Testis (tissue), 2 donors: ENCODE measurements around the gene SLC47A2.

Experiments
- POLR2A ChIP-seq: fragments of 450-650 bp; IDR thresholded peaks from one replicate; pipeline ENCODE4 v1.6.1; 2017; ENCODE audit warnings: antibody characterized with exemption, mild to moderate bottlenecking, moderate library complexity
- TF ChIP-seq, protein P1 (sequence below), 3 experiments: fragments of 450-650 bp in 2 of 3; fragments of 200-600 bp in 1 of 3; sonication (generic) in 1 of 3; IDR thresholded peaks; one replicate each; pipeline ENCODE4 v1.5.1; 2016 to 2019; ENCODE audit warnings: antibody characterized with exemption in 3 of 3, mild to moderate bottlenecking in 2 of 3, moderate library complexity in 1 of 3

DNA sequence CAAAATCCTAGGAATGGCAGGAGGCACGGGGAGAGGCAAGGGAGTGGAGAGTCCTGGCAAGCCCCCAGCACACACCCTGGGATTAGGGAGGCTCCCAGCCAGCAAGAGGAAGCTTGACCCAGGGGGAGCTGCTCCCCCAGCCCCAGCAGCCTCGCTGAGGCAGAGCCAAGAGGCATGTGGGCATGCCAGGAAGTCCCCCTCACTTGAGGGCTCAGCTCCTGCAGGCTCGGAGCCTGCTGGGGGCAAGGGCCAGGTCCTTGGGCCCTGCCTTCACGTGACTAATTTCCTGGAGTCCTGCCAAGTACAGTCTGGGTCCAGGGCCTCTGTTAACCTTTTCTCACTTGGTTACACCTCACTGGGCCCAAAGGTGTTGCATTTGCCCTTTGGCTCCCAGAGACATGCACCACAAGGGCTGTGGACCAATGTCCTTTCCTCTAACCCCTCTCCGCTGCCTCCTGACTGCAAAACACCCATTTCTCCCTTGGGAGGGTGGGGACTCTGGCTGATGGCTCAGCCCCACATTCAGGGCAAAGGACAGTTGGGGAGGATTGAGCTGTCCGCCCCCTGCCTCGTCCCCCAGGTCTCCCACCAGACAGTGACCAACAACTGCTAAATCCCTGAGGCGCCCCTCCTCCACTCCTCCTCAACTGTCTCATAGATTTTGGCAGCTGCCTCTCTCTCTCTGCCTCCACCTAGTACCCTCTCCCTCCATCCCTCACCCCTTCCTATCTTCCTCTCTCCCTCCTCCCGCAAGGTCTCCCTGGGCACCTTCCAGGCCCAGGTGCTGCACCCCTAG is 4.4 kb upstream of the SLC47A2 start:
- no peak for TF ChIP-seq POLR2A
- TF ChIP-seq, protein P1, sequence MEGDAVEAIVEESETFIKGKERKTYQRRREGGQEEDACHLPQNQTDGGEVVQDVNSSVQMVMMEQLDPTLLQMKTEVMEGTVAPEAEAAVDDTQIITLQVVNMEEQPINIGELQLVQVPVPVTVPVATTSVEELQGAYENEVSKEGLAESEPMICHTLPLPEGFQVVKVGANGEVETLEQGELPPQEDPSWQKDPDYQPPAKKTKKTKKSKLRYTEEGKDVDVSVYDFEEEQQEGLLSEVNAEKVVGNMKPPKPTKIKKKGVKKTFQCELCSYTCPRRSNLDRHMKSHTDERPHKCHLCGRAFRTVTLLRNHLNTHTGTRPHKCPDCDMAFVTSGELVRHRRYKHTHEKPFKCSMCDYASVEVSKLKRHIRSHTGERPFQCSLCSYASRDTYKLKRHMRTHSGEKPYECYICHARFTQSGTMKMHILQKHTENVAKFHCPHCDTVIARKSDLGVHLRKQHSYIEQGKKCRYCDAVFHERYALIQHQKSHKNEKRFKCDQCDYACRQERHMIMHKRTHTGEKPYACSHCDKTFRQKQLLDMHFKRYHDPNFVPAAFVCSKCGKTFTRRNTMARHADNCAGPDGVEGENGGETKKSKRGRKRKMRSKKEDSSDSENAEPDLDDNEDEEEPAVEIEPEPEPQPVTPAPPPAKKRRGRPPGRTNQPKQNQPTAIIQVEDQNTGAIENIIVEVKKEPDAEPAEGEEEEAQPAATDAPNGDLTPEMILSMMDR (IDR thresholded peaks at IDR 0.05) = no peak
